Activated naive CD8-positive, alpha-beta T cell (primary cell): Measurements from ENCODE around the gene LCE2B.
"Not testable (repeated sequence)": the region's sequence is repeated elsewhere in the genome, so short reads cannot be mapped to it uniquely, and the experiment has no call there.

Experiments
- H3K27ac Mint-ChIP-seq: one replicate; pipeline ENCODE4 v1.8.0; 2021; ENCODE audit warnings: mixed read lengths
- H3K27me3 Mint-ChIP-seq: one replicate; pipeline ENCODE4 v1.8.0; 2021; ENCODE audit warnings: mixed read lengths
- H3K36me3 Mint-ChIP-seq: one replicate; pipeline ENCODE4 v1.8.0; 2021; ENCODE audit warnings: mixed read lengths
- H3K4me1 Mint-ChIP-seq: one replicate; pipeline ENCODE4 v1.8.0; 2021; ENCODE audit warnings: low read depth, mixed read lengths
- H3K4me3 Mint-ChIP-seq: one replicate; pipeline ENCODE4 v1.8.0; 2021; ENCODE audit warnings: mild to moderate bottlenecking, mixed read lengths
- H3K9me3 Mint-ChIP-seq: one replicate; pipeline ENCODE4 v1.8.0; 2021; ENCODE audit warnings: low read depth, mixed read lengths

LCE2B gene, protein sequence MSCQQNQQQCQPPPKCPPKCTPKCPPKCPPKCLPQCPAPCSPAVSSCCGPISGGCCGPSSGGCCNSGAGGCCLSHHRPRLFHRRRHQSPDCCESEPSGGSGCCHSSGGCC

DNA sequence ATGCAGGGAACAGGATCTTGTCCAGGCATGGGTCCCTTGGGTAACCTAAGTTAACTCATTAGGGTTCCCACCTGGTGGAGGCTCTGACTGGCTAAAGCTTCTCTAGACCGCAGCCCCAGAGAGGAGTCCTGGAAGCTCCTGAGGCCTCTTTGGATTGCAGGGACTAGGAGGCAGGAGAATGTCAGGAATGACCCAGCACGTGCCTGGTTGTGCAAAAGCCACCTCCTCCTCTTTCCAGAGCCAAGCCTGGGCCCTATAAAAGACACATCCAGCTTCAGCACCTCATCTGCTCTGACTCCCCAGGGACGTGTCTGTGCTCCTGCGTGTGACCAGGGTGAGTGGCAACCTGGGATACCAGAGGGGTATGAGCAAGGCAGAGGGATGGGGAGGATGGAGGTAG, at the start of gene LCE2B:
TSS of gene LCE2B (plus strand) at position 301 of the 400 bp plus-strand sequence. CDS start 721 bp downstream, outside the sequence.
- H3K9me3 Mint-ChIP-seq, H3K4me3 Mint-ChIP-seq, H3K27ac Mint-ChIP-seq, H3K4me1 Mint-ChIP-seq, H3K36me3 Mint-ChIP-seq: not testable (repeated sequence)
- H3K27me3 Mint-ChIP-seq, result peaks cover 26% of the 10 kb centered on the region

DNA sequence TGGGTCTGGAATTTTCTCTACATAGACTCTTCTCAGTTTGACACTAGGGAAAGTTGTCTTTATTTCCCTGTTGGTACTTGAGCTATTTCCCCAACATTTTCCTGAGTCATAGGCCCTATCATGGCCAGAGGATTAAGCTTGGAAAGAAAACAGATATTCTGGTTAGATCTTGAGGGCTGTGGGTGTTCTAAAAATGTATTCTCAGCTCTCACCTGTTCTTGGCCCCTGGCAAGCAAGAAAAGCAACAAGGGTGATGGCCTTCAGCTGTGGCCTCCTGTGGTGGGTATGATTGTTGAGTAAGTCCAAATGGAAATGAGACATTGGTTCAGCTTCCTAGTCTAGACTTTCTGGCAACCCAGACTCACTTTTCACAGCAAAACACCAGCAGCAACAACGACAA, 45.6 kb upstream of the LCE2B start:
- peaks cover 7% of the 10 kb centered on the region for H3K9me3 Mint-ChIP-seq
- H3K4me3 Mint-ChIP-seq, result no peak overlapping the region
- no peak overlapping the region for H3K27ac Mint-ChIP-seq
- H3K27me3 Mint-ChIP-seq, result peaks cover 4% of the 10 kb centered on the region
- H3K4me1 Mint-ChIP-seq, result no peaks in the 10 kb centered on the region
- no peaks in the 10 kb centered on the region for H3K36me3 Mint-ChIP-seq

DNA sequence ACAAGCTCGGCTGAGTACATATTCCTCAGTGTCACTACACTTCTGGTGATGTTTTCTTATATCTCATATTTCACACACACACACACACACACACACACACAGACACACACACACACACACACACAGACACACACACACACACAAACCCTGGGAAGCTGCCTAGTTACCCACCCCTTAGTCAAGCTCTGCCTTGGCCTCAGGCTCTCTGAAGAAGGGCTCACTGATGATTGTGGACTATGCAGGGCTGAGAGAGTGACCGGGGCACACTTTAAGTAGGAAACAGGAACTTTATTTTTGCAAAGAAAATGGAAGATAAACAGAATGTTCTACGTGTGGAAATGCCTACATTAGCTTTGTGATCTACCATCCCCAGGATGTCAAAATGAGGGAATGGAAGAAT, 42.0 kb upstream of the LCE2B start:
- no peaks in the 10 kb centered on the region for H3K36me3 Mint-ChIP-seq
- peaks cover 12% of the 10 kb centered on the region for H3K27me3 Mint-ChIP-seq
- peaks cover 6% of the 10 kb centered on the region for H3K9me3 Mint-ChIP-seq
- no peak overlapping the region for H3K4me3 Mint-ChIP-seq
- H3K4me1 Mint-ChIP-seq, result no peaks in the 10 kb centered on the region
- no peak overlapping the region for H3K27ac Mint-ChIP-seq

DNA sequence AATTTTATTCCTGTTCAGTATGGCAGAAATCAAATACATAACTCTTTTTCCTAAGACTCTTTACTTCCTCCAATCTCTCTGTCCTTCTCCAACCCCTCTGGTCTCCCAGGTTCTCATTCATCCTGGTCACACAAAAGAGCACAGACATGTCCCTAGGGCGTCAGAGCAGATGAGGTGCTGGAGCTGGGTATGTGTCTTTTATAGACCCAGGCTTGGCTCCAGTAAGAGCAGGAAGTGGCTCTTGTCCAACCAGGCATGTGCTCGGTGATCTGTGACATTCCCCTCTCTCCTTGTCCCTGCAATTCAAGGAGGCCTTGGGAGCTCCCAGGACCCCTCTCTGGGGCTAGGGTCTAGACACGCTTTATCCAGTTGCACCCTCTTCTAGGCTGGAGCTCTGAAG, 40.8 kb upstream of the LCE2B start:
- Mint-ChIP-seq H3K27me3 (peaks cover 13% of the 10 kb centered on the region), H3K4me3 (no peak overlapping the region), H3K27ac (no peak overlapping the region), H3K9me3 (no peaks in the 10 kb centered on the region), H3K4me1 (no peaks in the 10 kb centered on the region), H3K36me3 (no peaks in the 10 kb centered on the region)

DNA sequence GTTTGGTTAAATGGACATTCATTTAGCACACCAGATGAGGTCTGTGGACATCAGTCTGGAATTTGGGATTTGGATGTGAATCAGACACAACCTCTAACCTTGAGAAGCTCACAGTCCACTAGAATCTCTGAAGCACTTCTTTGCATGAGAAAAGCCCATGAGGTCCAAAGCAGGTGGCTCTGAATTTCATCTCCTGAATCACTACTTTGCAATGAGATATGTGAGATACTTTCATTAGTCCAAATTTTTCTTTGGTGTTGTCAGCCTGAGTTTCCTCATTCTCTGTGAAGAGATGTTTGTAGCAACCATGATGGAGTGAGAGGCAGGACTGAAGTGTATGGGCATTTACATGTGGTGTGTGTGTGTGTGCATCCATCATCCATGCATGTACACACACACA, 39.3 kb upstream of the LCE2B start:
- no peak overlapping the region for H3K27ac Mint-ChIP-seq

DNA sequence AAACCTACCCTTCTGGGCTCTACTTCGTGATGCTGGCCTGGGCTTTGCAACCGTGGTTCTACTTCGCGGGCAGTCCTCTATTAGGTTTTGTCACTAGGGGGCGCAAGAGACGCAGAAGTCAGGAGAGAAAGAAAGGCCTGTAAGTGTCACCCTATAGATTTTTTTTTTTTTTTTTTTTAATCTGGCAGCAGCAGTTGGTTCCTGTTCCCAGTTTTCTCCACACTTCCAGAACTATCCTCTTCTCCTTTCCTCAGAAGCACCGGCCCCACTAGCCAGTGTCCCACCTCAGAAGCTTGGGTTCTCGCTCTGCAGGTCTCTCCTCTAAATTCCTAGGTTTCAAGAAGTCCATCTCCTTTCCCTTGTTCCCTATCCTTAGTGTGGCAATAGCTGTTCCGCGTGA, 31.8 kb upstream of the LCE2B start:
- H3K27ac Mint-ChIP-seq, result no peak overlapping the region
- H3K27me3 Mint-ChIP-seq, result peaks cover 6% of the 10 kb centered on the region
- H3K4me1 Mint-ChIP-seq, result peaks cover 2% of the 10 kb centered on the region

More for the DNA sequence above, 39.3 kb upstream of the LCE2B start:
- peaks cover 14% of the 10 kb centered on the region for H3K27me3 Mint-ChIP-seq
- no peaks in the 10 kb centered on the region for H3K36me3 Mint-ChIP-seq
- no peaks in the 10 kb centered on the region for H3K9me3 Mint-ChIP-seq
- no peaks in the 10 kb centered on the region for H3K4me1 Mint-ChIP-seq
- no peak overlapping the region for H3K4me3 Mint-ChIP-seq

DNA sequence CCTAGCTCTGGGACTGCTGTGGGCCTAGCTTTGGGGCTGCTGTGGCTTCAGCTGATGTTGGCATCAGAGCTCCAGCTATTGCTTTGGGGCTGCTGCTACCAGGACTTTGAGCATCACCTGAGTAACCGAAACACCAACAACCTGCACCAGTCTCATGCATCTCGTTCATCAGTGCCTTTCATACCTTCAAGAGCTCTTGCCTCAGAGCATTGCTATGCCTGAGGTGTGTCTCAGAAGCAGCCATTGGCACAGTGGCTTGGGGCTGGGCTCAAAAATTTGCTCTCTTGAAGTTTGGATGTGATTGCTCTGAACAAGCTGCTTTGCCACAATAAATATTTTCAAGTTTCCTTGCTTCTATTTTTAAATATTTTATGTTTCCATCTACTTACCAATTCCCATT, 29.5 kb upstream of the LCE2B start:
- Mint-ChIP-seq H3K4me3 (no peak overlapping the region), H3K27me3 (peaks cover 5% of the 10 kb centered on the region), H3K27ac (no peak overlapping the region), H3K36me3 (no peaks in the 10 kb centered on the region), H3K4me1 (peaks cover 2% of the 10 kb centered on the region), H3K9me3 (no peaks in the 10 kb centered on the region)

More for the DNA sequence above, 31.8 kb upstream of the LCE2B start:
- H3K4me3 Mint-ChIP-seq, result no peak overlapping the region
- no peaks in the 10 kb centered on the region for H3K36me3 Mint-ChIP-seq
- H3K9me3 Mint-ChIP-seq, result no peaks in the 10 kb centered on the region

DNA sequence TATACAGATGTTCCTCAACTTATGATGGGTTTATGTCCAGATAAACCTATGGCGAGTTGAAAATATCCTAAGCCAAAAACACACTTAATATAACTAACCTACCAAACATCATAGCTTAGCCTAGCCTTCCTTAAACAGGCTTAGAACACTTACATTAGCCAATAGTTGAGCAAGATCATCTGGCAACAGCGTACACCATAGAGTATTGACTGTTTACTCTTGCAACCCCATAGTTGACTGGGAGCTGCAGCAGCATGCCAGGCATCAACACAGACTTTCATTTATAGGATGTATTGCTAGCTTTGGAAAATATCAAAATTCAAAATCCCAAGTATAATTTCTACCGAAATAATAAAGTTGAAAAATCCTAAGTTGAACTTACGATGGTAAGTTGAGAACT, 28.2 kb upstream of the LCE2B start:
- Mint-ChIP-seq H3K4me3 (no peak overlapping the region), H3K27ac (no peak overlapping the region), H3K4me1 (peaks cover 2% of the 10 kb centered on the region), H3K27me3 (peaks cover 4% of the 10 kb centered on the region), H3K9me3 (no peaks in the 10 kb centered on the region), H3K36me3 (no peaks in the 10 kb centered on the region)

DNA sequence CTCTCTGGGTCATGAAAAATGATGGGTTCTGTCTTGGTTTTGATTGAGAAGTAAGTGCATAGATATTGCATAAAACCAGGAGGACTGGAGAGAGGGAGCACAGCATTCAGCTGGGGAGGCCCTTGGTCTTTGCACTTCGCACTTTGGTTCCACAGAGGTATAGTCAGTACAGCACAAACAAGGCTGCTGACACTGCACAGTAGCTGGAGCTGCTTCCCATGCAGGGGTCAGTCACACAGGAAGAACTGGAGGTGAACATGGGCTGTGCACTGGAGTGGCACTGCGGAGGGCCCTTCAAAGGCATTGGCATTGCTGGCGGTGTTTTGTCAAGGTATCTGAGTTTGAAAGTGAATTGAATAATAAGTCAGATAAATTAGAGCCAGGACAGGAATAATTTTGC, 27.3 kb upstream of the LCE2B start:
- Mint-ChIP-seq H3K27ac (no peak overlapping the region), H3K36me3 (no peaks in the 10 kb centered on the region), H3K9me3 (no peaks in the 10 kb centered on the region), H3K4me1 (peaks cover 2% of the 10 kb centered on the region), H3K4me3 (no peak overlapping the region), H3K27me3 (peaks cover 2% of the 10 kb centered on the region)

DNA sequence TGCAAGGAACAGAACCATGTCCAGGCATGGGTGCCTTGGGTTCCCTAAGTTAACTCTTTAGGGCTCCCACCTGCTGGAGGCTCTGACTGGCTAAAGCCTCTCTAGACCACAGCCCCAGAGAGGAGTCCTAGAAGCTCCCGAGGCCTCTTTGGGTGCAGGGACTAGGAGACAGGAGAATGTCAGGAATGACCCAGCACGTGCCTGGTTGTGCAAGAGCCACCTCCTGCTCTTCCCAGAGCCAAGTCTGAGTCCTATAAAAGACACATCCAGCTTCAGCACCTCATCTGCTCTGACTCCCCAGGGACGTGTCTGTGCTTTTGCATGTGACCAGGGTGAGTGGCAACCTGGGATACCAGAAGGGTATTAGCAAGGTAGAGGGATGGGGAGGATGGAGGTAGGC, 22.8 kb upstream of the LCE2B start, which contains the start of gene LCE2D:
TSS of gene LCE2D (plus strand) at position 283 of the 400 bp plus-strand sequence. CDS start 726 bp downstream, outside the sequence.
- Mint-ChIP-seq H3K27ac (no peak within 1 kb of the TSS), H3K27me3 (peaks cover 7% of the 10 kb centered on the region), H3K9me3 (no peaks in the 10 kb centered on the region), H3K4me1 (no peaks in the 10 kb centered on the region), H3K4me3 (no peak within 1 kb of the TSS), H3K36me3 (no peaks in the 10 kb centered on the region)

DNA sequence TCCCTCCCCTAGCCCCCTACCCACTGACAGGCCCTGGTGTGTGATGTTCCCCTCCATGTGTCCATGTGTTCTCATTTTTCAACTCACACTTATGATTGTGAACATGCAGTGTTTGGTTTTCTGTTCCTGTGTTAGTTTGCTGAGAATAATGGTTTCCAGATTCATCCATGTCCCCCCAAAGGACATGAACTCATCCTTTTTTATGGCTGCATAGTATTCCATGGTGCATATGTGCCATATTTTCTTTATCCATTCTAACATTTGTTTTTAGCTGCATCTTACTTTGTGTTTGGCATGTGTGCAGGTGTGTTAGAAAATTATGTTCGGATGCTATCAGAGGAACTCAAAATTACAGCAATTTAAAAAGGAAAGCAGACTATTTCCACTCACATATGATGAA, 19.8 kb upstream of the LCE2B start:
- H3K9me3 Mint-ChIP-seq, H3K4me1 Mint-ChIP-seq, H3K27ac Mint-ChIP-seq, H3K36me3 Mint-ChIP-seq, H3K4me3 Mint-ChIP-seq: not testable (repeated sequence)
- peaks cover 13% of the 10 kb centered on the region for H3K27me3 Mint-ChIP-seq

DNA sequence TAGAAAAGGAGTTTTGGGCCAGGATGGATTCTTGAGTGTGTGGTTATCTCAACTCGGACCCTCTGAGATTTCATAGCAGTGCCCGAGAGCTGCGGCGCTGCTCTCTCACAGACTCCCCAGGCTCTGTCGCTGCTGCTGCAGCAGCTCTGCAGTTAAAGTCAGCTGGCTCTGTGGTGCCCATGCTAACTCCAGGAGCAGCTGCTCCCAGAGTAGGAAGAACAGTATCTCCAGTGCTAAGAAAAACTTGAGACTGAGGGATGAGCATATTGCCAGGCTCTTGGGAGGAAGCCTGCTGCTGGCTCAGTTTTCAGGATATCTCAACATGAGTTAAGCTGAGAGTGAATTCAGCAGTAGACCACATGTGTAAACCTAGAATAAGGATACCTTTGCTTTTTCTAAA, 18.3 kb upstream of the LCE2B start:
- H3K4me3 Mint-ChIP-seq, result no peak overlapping the region
- H3K27me3 Mint-ChIP-seq, result peaks cover 13% of the 10 kb centered on the region
- H3K4me1 Mint-ChIP-seq, result no peaks in the 10 kb centered on the region
- H3K9me3 Mint-ChIP-seq, result no peaks in the 10 kb centered on the region
- no peak overlapping the region for H3K27ac Mint-ChIP-seq
- H3K36me3 Mint-ChIP-seq, result no peaks in the 10 kb centered on the region

DNA sequence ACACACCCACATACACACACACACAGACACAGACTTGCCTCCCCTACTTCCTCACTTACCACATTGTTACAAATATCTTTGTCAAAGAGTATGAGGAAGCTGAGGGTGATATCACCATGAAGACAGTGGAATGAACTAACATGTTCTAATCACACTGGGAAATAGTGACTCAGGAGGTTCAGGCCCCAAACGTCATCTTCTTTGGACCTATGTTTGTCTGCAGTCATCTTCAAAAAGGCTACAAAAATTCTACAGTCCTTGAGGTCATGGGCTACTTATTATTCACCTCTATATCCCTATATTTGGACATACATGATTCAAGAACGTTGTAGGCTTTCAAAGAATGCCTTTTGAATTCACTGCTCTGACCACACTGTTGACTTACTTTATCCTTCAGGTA, 12.9 kb upstream of the LCE2B start:
- Mint-ChIP-seq H3K4me3 (no peak overlapping the region), H3K27ac (no peak overlapping the region), H3K36me3 (no peaks in the 10 kb centered on the region), H3K4me1 (no peaks in the 10 kb centered on the region), H3K9me3 (no peaks in the 10 kb centered on the region), H3K27me3 (peaks cover 10% of the 10 kb centered on the region)

DNA sequence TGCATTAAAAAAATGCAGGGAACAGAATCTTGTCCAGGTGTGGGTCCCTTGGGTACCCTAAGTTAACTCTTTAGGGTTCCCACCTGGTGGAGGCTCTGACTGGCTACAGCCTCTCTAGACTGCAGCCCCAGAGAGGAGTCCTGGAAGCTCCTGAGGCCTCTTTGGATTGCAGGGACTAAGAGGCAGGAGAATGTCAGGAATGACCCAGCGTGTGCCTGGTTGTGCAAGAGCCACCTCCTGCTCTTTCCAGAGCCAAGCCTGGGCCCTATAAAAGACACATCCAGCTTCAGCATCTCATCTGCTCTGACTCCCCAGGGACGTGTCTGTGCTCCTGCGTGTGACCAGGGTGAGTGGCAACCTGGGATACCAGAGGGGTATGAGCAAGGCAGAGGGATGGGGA, 10.9 kb upstream of the LCE2B start, which contains the start of gene LCE2C:
TSS of gene LCE2C (plus strand) at position 297 of the 400 bp plus-strand sequence. CDS start 737 bp downstream, outside the sequence.
- not testable (repeated sequence) for H3K36me3 Mint-ChIP-seq, H3K4me1 Mint-ChIP-seq, H3K27ac Mint-ChIP-seq, H3K4me3 Mint-ChIP-seq, H3K9me3 Mint-ChIP-seq
- peaks cover 14% of the 10 kb centered on the region for H3K27me3 Mint-ChIP-seq

DNA sequence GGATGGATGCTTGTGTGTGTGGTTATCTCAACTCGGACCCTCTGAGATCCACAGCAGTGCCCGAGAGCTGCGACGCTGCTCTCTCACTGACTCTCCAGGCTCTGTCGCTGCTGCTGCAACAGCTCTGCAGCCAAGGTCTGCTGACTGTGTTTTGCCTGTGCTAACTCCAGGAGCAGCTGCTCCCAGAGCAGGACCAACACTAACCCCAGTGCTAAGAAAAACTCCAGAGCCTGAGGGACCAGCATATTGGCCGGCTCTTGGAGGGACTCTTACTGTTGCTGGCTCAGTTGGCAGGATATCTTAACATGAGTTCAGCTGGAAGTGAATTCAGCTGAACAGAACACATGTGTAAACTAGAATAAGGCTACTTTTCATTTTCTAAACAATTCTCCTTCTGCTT, 6.5 kb upstream of the LCE2B start:
- Mint-ChIP-seq H3K36me3 (no peaks in the 10 kb centered on the region), H3K9me3 (no peaks in the 10 kb centered on the region), H3K4me3 (no peak overlapping the region), H3K27me3 (peaks cover 17% of the 10 kb centered on the region), H3K27ac (no peak overlapping the region), H3K4me1 (no peaks in the 10 kb centered on the region)

DNA sequence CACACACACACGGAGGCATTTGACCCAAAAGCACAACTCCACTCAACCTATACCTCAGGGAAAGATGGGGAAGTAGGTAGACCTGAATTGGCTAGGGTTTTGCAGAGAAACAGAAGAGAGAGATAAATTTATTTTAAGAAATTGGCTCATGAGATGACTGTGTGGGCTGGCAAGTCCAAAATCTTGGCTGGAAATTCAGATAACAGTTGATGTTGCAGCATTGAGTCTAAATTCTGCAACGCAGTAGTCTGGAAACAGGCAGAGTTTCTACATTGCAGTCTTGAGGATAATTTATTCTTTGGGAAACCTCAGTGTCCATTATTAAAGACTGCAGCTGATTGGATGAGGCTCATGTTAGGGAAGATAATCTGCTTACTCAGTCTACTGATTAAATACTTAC, 4.3 kb upstream of the LCE2B start:
- Mint-ChIP-seq H3K27me3 (peaks cover 15% of the 10 kb centered on the region), H3K36me3 (no peaks in the 10 kb centered on the region), H3K4me1 (no peaks in the 10 kb centered on the region), H3K27ac (no peak overlapping the region), H3K9me3 (no peaks in the 10 kb centered on the region), H3K4me3 (no peak overlapping the region)
